Naive thymus-derived CD8-positive, alpha-beta T cell (primary cell): ENCODE data around the gene NCAPH2. TPM values are rescaled to one million over a fixed set of nuclear protein-coding genes. Genes with fewer than 3 reads are reported as not detected.
A peak's percentile ranks its signal among the peaks of the same experiment; 100 is the strongest.

ENCODE experiments used
- ATAC-seq, 2 donors: fragments of 150-1000 bp; cut with Tn5 transposase in 1 of 2; sonication (Bioruptor Pico), chemical (Tn5 transposase) in 1 of 2; 1 replicate in 1 of 2; 2 replicates in 1 of 2; pipeline ENCODE4 v1.10.0; 2021; ENCODE audit warnings: mild to moderate bottlenecking in 2 of 2, moderate library complexity in 2 of 2
- POLR2A ChIA-PET: fragments of 350-600 bp; sonication (Branson Sonifier 250); formaldehyde crosslinking; loops from one replicate; lab custom pipeline; 2021; ENCODE audit warnings: antibody characterized with exemption; lab: Charles Lee
- DNase-seq, 10 donors: peaks; one replicate each; pipeline versions ENCODE4 v3.0.0 to v3.0.0-alpha.2; 2020 to 2022
- H3K27ac Mint-ChIP-seq, 10 donors: one replicate each; pipeline ENCODE4 v1.8.0; 2020 to 2022; ENCODE audit warnings: mild to moderate bottlenecking in 10 of 10, mixed read lengths in 10 of 10, moderate library complexity in 4 of 10, inconsistent platforms in 1 of 10
- H3K27me3 Mint-ChIP-seq, 5 donors: one replicate each; pipeline ENCODE4 v1.8.0; 2021 to 2022; ENCODE audit warnings: mixed read lengths in 5 of 5
- H3K36me3 Mint-ChIP-seq, 3 donors: one replicate each; pipeline ENCODE4 v1.8.0; 2020 to 2022; ENCODE audit warnings: mixed read lengths in 3 of 3, mild to moderate bottlenecking in 2 of 3, inconsistent platforms in 1 of 3
- H3K4me1 Mint-ChIP-seq, 4 donors: one replicate each; pipeline ENCODE4 v1.8.0; 2021 to 2022; ENCODE audit warnings: mixed read lengths in 4 of 4
- H3K4me3 Mint-ChIP-seq, 10 donors: one replicate each; pipeline ENCODE4 v1.8.0; 2020 to 2022; ENCODE audit warnings: mild to moderate bottlenecking in 10 of 10, mixed read lengths in 10 of 10, moderate library complexity in 6 of 10, inconsistent platforms in 1 of 10
- H3K9me3 Mint-ChIP-seq, 9 donors: one replicate each; pipeline ENCODE4 v1.8.0; 2020 to 2022; ENCODE audit warnings: mixed read lengths in 9 of 9, mild to moderate bottlenecking in 3 of 9, inconsistent platforms in 1 of 9, moderate library complexity in 1 of 9
- polyA plus RNA-seq, 3 donors: library from polyadenylated mRNA; unstranded; fragments of 300-500 nt; fragmentation: Illumina TruSeq; gene quantifications; one replicate each; pipeline ENCODE4 v1.2.3, GENCODE V29; 2021
- total RNA-seq, 8 experiments: library from RNA in 2 of 8; stranded (reverse) in 2 of 8; gene quantifications; one replicate each; pipeline ENCODE4 v1.2.3 and lab custom pipeline; 2021 to 2026

Gene NCAPH2
- total and polyA plus RNA-seq, 5 experiments from 2014 or later = 34.8 to 81.9 (median 41.5) TPM

GRCh38 chr22:50502096-50502495 lies 5.9 kb upstream of the NCAPH2 start:
- no peak for ATAC-seq

GRCh38 chr22:50502628-50503474 lies 5.2 kb upstream of the NCAPH2 start:
- no peak for ATAC-seq
- Mint-ChIP-seq H3K27ac (no peak overlapping the region), H3K9me3 (no peaks in the 10 kb centered on the region), H3K27me3 (no peaks in the 10 kb centered on the region), H3K36me3 (peaks cover 0 to 5% (median 0%) of the 10 kb centered on the region in 3 donors), H3K4me1 (peaks cover 2 to 11% (median 9%) of the 10 kb centered on the region in 4 donors), H3K4me3 (no peak overlapping the region)
- POLR2A ChIA-PET = interaction anchor here (0.6 to 1.7 kb wide), 3 partner anchors 23 to 674 kb away, joined by 3 to 5 read pairs (median 3); partner anchors contain the start of gene SCO2
- DNase-seq = no peak

More at GRCh38 chr22:50502096-50502495, 5.9 kb upstream of the NCAPH2 start:
- Mint-ChIP-seq H3K4me3 (no peak overlapping the region), H3K9me3 (no peaks in the 10 kb centered on the region), H3K27me3 (no peaks in the 10 kb centered on the region), H3K36me3 (peaks cover 0 to 5% (median 0%) of the 10 kb centered on the region in 3 donors), H3K4me1 (peaks cover 0 to 13% (median 6%) of the 10 kb centered on the region in 4 donors), H3K27ac (no peak overlapping the region)
- POLR2A ChIA-PET = interaction anchor here (1.7 kb wide), 1 partner anchor 23 kb away, joined by 5 read pairs; the partner anchor contains the start of gene SCO2
- DNase-seq = no peak

GRCh38 chr22:50503475-50504145 lies 4.4 kb upstream of the NCAPH2 start:
- DNase-seq = no peak
- Mint-ChIP-seq H3K36me3 (peaks cover 0 to 5% (median 0%) of the 10 kb centered on the region in 3 donors), H3K9me3 (no peaks in the 10 kb centered on the region), H3K4me1 (peaks cover 2 to 10% (median 6%) of the 10 kb centered on the region in 4 donors), H3K27me3 (no peaks in the 10 kb centered on the region), H3K4me3 (no peak overlapping the region), H3K27ac (no peak overlapping the region)
- ATAC-seq = no peak
- POLR2A ChIA-PET = interaction anchor here (0.6 to 1.7 kb wide), 3 partner anchors 22 to 675 kb away, joined by 3 to 5 read pairs (median 3); partner anchors contain the start of gene SCO2

GRCh38 chr22:50504369-50505211 lies 3.4 kb upstream of the NCAPH2 start:
- Mint-ChIP-seq H3K9me3 (no peaks in the 10 kb centered on the region), H3K27ac (no peak overlapping the region), H3K36me3 (peaks cover 0 to 5% (median 0%) of the 10 kb centered on the region in 3 donors), H3K27me3 (no peaks in the 10 kb centered on the region), H3K4me1 (peaks cover 2 to 19% (median 14%) of the 10 kb centered on the region in 4 donors), H3K4me3 (no peak overlapping the region)
- DNase-seq = no peak
- POLR2A ChIA-PET = interaction anchor here (0.6 to 7.9 kb wide), 5 partner anchors 8 to 60 kb away, joined by 3 to 128 read pairs (median 4); partner anchors contain the start of gene SCO2
- ATAC-seq = no peak

GRCh38 chr22:50505276-50505775 lies 2.7 kb upstream of the NCAPH2 start:
- H3K4me1 Mint-ChIP-seq = peaks cover 2 to 19% (median 15%) of the 10 kb centered on the region in 4 donors
- H3K27ac Mint-ChIP-seq = peak overlapping the region in 1 of 10 donors; percentile 29
- DNase-seq = no peak
- peak overlapping the region in 5 of 10 donors; percentile 10 to 94 (median 23) for H3K4me3 Mint-ChIP-seq
- ATAC-seq = no peak
- H3K36me3 Mint-ChIP-seq = peaks cover 0 to 5% (median 0%) of the 10 kb centered on the region in 3 donors
- no peaks in the 10 kb centered on the region for H3K9me3 Mint-ChIP-seq
- no peaks in the 10 kb centered on the region for H3K27me3 Mint-ChIP-seq
- POLR2A ChIA-PET = interaction anchor here (0.6 to 7.9 kb wide), 6 partner anchors 8 to 61 kb away, joined by 3 to 128 read pairs (median 4); partner anchors contain the start of gene SCO2

- Mint-ChIP-seq H3K27ac (peak overlapping the region in 3 of 10 donors; percentile 29 to 92 (median 38)), H3K36me3 (peaks cover 0 to 5% (median 0%) of the 10 kb centered on the region in 3 donors), H3K9me3 (no peaks in the 10 kb centered on the region), H3K4me1 (peaks cover 2 to 19% (median 15%) of the 10 kb centered on the region in 4 donors), H3K4me3 (peak overlapping the region; percentile 15 to 95 (median 91)), H3K27me3 (no peaks in the 10 kb centered on the region)
- DNase-seq (no peak), ATAC-seq (no peak)
- POLR2A ChIA-PET = interaction anchor here (0.8 to 7.9 kb wide), 7 partner anchors 13 to 254 kb away, joined by 3 to 128 read pairs (median 8); partner anchors contain the start of gene SCO2
Observed at GRCh38 chr22:50505776-50506610, 2.0 kb upstream of the NCAPH2 start.

- peaks cover 0 to 7% (median 0%) of the 10 kb centered on the region in 3 donors for H3K36me3 Mint-ChIP-seq
- H3K9me3 Mint-ChIP-seq = no peaks in the 10 kb centered on the region
- H3K27ac Mint-ChIP-seq = peak overlapping the region; percentile 67 to 95 (median 91)
- ATAC-seq (no peak), DNase-seq (no peak)
- H3K4me3 Mint-ChIP-seq = peak overlapping the region; percentile 88 to 95 (median 92)
- H3K4me1 Mint-ChIP-seq = peaks cover 2 to 19% (median 15%) of the 10 kb centered on the region in 4 donors
- H3K27me3 Mint-ChIP-seq = no peaks in the 10 kb centered on the region
- POLR2A ChIA-PET = interaction anchor here (0.8 to 7.9 kb wide), 13 partner anchors 8 to 261 kb away, joined by 3 to 128 read pairs (median 6); partner anchors contain the start of genes DENND6B, SCO2 and TYMP
Observed at GRCh38 chr22:50506611-50507420, 1.2 kb upstream of the NCAPH2 start.

GRCh38 chr22:50507421-50507990 lies 518 bp upstream of the NCAPH2 start, which contains the start of gene LMF2:
TSS of gene LMF2 (minus strand) at chr22:50507702. CDS start at chr22:50507675, 27 bp downstream.
- DNase-seq = peak; percentile 80 to 96 (median 90)
- H3K36me3 Mint-ChIP-seq = peaks cover 0 to 10% (median 0%) of the 10 kb centered on the region in 3 donors
- H3K27me3 Mint-ChIP-seq = no peaks in the 10 kb centered on the region
- no peaks in the 10 kb centered on the region for H3K9me3 Mint-ChIP-seq
- peak within 1 kb of the TSS; percentile 85 to 100 (median 96) for H3K27ac Mint-ChIP-seq
- POLR2A ChIA-PET = interaction anchor here (0.6 to 7.9 kb wide), 33 partner anchors 9 to 306 kb away, joined by 3 to 128 read pairs (median 4); partner anchors contain the start of genes ARSA, CHKB, DENND6B and SCO2
- H3K4me3 Mint-ChIP-seq = peak within 1 kb of the TSS; percentile 90 to 96 (median 94)
- peaks cover 2 to 23% (median 16%) of the 10 kb centered on the region in 4 donors for H3K4me1 Mint-ChIP-seq
- peak; percentile 79 to 85 for ATAC-seq

GRCh38 chr22:50508897-50509296 lies 873 bp downstream of the NCAPH2 start:
- Mint-ChIP-seq H3K27ac (peak overlapping the region; percentile 85 to 100 (median 96)), H3K36me3 (peaks cover 0 to 14% (median 0%) of the 10 kb centered on the region in 3 donors), H3K27me3 (no peaks in the 10 kb centered on the region), H3K4me3 (peak overlapping the region; percentile 87 to 96 (median 94)), H3K9me3 (no peaks in the 10 kb centered on the region), H3K4me1 (peaks cover 5 to 25% (median 16%) of the 10 kb centered on the region in 4 donors)
- no peak for ATAC-seq
- POLR2A ChIA-PET = interaction anchor here (1.3 to 7.9 kb wide), 14 partner anchors 10 to 308 kb away, joined by 3 to 128 read pairs (median 5); partner anchors contain the start of genes ARSA, CHKB, SCO2 and SELENOO
- DNase-seq = no peak
